Stimulated activated effector memory CD8-positive, alpha-beta T cell treated with anti-CD3 and anti-CD28 coated beads, Interleukin-12 subunit alpha, Interleukin-12 subunit beta, amount 100 ng/mL, for 72 hours (primary cell): ENCODE measurements around the gene ATP10A.
"Not testable (repeated sequence)": the region's sequence is repeated elsewhere in the genome, so short reads cannot be mapped to it uniquely, and the experiment has no call there.

Experiments
- ATAC-seq: fragments of 150-1000 bp; cut with Tn5 transposase; 2 replicates; pipeline ENCODE4 v1.10.0; 2021
- DNase-seq, 2 donors: peaks; one replicate each; pipeline ENCODE4 v3.0.0; 2021 to 2022; ENCODE audit warnings: low spot score in 2 of 2
- H3K27ac Mint-ChIP-seq: one replicate; pipeline ENCODE4 v1.8.0; 2022; ENCODE audit warnings: mild to moderate bottlenecking, mixed read lengths
- H3K36me3 Mint-ChIP-seq: one replicate; pipeline ENCODE4 v1.8.0; 2022; ENCODE audit warnings: mild to moderate bottlenecking, mixed read lengths
- H3K4me1 Mint-ChIP-seq: one replicate; pipeline ENCODE4 v1.8.0; 2022; ENCODE audit warnings: mixed read lengths
- H3K4me3 Mint-ChIP-seq: one replicate; pipeline ENCODE4 v1.8.0; 2022; ENCODE audit warnings: mild to moderate bottlenecking, mixed read lengths
- H3K9me3 Mint-ChIP-seq: one replicate; pipeline ENCODE4 v1.8.0; 2022; ENCODE audit warnings: mixed read lengths

The ATP10A gene

DNA sequence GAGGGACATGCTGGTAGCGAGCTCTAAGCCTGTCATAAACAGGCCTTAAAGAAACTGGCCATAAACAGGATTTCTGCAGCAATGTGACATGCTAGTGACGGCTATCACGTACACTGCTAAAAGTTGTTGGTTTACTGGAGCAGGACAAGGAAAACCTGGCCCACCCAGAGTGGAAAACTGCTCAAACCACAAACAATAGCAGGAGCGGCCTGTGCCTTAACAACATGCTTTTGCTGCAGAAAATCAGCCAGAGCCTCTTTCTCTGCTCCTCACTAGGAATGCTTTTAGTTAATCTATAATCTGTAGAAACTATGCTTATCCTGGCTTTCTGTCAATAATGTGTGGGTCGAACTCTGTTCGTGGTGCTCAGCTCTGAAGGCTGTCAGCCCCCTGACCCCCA lies 221.4 kb downstream of the ATP10A start:
- no peak overlapping the region for H3K4me3 Mint-ChIP-seq
- DNase-seq (no peak), ATAC-seq (no peak)
- no peaks in the 10 kb centered on the region for H3K36me3 Mint-ChIP-seq
- no peak overlapping the region for H3K27ac Mint-ChIP-seq
- H3K9me3 Mint-ChIP-seq: no peaks in the 10 kb centered on the region
- H3K4me1 Mint-ChIP-seq: peaks cover 5% of the 10 kb centered on the region

DNA sequence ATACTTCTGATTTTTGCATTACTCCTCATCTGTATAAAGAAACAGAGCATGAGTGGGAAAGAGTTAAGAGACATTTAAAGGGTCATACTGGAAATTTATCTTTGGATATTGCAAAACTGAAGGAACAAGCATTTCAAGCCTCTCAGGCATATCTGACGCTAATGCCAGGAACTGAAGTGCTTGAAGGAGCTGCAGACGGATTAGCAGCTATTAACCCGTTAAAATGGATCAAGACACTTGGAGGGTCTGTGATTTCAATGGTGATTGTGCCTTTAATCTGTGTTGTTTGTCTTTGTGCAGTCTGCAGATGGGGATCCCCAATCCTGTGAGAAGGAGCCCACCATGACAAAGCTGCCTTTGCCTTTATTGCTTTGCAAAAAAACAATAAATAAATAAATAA lies 221.8 kb downstream of the ATP10A start:
- Mint-ChIP-seq H3K36me3 (no peaks in the 10 kb centered on the region), H3K27ac (no peak overlapping the region), H3K9me3 (no peaks in the 10 kb centered on the region), H3K4me3 (no peak overlapping the region), H3K4me1 (peaks cover 5% of the 10 kb centered on the region)
- DNase-seq: no peak
- no peak for ATAC-seq

- ATAC-seq, DNase-seq, H3K36me3 Mint-ChIP-seq, H3K27ac Mint-ChIP-seq, H3K9me3 Mint-ChIP-seq, H3K4me1 Mint-ChIP-seq, H3K4me3 Mint-ChIP-seq: not testable (repeated sequence)
Observed at GRCh38 chr15:25640959-25641358, 222.2 kb downstream of the ATP10A start.

GRCh38 chr15:25640381-25640780 lies 222.7 kb downstream of the ATP10A start:
- ATAC-seq: no peak

DNA sequence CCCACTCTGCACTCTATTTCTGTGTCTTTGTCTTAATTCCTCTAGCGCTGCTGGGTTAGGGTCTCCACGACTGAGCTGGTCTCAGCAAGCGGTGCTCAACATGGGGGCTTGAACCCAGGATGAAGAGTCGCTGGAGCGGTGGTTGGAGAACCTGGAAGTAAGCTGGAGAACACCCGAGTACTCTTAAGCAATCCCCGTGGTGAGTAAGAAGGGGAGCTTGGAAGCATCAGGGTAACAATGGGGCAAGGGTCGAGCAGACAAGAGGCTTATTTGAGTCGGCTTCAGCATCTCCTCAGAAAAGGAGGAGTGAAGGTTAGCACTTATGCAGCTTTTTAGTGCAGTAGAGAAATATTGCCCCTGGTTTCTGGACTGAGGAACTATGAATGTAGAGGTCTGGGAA lies 226.6 kb downstream of the ATP10A start:
- H3K9me3 Mint-ChIP-seq, H3K36me3 Mint-ChIP-seq, H3K4me3 Mint-ChIP-seq, H3K27ac Mint-ChIP-seq, DNase-seq, H3K4me1 Mint-ChIP-seq, ATAC-seq: not testable (repeated sequence)

More at GRCh38 chr15:25640381-25640780, 222.7 kb downstream of the ATP10A start:
- H3K27ac Mint-ChIP-seq: no peak overlapping the region
- peaks cover 5% of the 10 kb centered on the region for H3K4me1 Mint-ChIP-seq
- no peak for DNase-seq
- no peaks in the 10 kb centered on the region for H3K9me3 Mint-ChIP-seq
- H3K4me3 Mint-ChIP-seq: no peak overlapping the region
- no peaks in the 10 kb centered on the region for H3K36me3 Mint-ChIP-seq

GRCh38 chr15:25635191-25635590 lies 227.9 kb downstream of the ATP10A start:
- Mint-ChIP-seq H3K4me3 (no peak overlapping the region), H3K9me3 (no peaks in the 10 kb centered on the region), H3K27ac (no peak overlapping the region), H3K4me1 (no peaks in the 10 kb centered on the region), H3K36me3 (no peaks in the 10 kb centered on the region)
- ATAC-seq (no peak), DNase-seq (no peak)

- H3K9me3 Mint-ChIP-seq: peaks cover 6% of the 10 kb centered on the region
- no peak overlapping the region for H3K27ac Mint-ChIP-seq
- no peaks in the 10 kb centered on the region for H3K4me1 Mint-ChIP-seq
- H3K36me3 Mint-ChIP-seq: no peaks in the 10 kb centered on the region
- H3K4me3 Mint-ChIP-seq: no peak overlapping the region
- ATAC-seq (no peak), DNase-seq (no peak)
Observed at GRCh38 chr15:25633862-25634261, 229.3 kb downstream of the ATP10A start.

- ATAC-seq: no peak
- no peak for DNase-seq
- Mint-ChIP-seq H3K27ac (no peak overlapping the region), H3K9me3 (peaks cover 6% of the 10 kb centered on the region), H3K4me3 (no peak overlapping the region), H3K36me3 (no peaks in the 10 kb centered on the region), H3K4me1 (no peaks in the 10 kb centered on the region)
Observed at GRCh38 chr15:25631971-25632370, 231.2 kb downstream of the ATP10A start.
